ENCODE results near the gene ENO3. TPM values are rescaled to one million over a fixed set of nuclear protein-coding genes. Genes with fewer than 3 reads are reported as not detected.

ENO3 gene
- polyA plus RNA-seq, 1 of the 3 experiments (the other 2 are of a cell fraction) = 29.2 TPM

GRCh38 chr17:4958102-4958501, 7.2 kb downstream of the ENO3 start:
- Histone ChIP-seq H3K9me3 (no peaks in the 10 kb centered on the region), H4K20me1 (ENCODE audit: insufficient read depth) (no peaks in the 10 kb centered on the region), H3K9me2 (no peaks in the 10 kb centered on the region), H2AFZ (ENCODE audit: low read depth) (no peak overlapping the region), H3K27me3 (ENCODE audit: insufficient read depth) (no peaks in the 10 kb centered on the region), H3K36me3 (replicated peaks in 1 of 2; ENCODE audit: control insufficient read depth in 1 of 2, insufficient read depth in 2 of 2, low read length in 1 of 2) (peaks cover 4 to 10% of the 10 kb centered on the region in 2 experiments), H3K27ac (ENCODE audit: low read depth in 2 of 2, low read length in 1 of 2) (no peak overlapping the region), H3K4me2 (no peak overlapping the region), H3K79me2 (ENCODE audit: insufficient read depth) (no peaks in the 10 kb centered on the region), H3K9ac (no peak overlapping the region), H3F3A (replicated peaks; ENCODE audit: insufficient read depth) (peaks cover 13% of the 10 kb centered on the region), H3K4me1 (ENCODE audit: control insufficient read depth in 1 of 2, insufficient read depth in 2 of 2, low read depth in 1 of 2, low read length in 1 of 2) (peaks cover 0 to 12% of the 10 kb centered on the region in 2 experiments; a peak in 3 of 4 replicates), H3K4me3 (ENCODE audit: low read depth in 2 of 2, low read length in 1 of 2) (no peak overlapping the region)
- ChIA-PET CTCF (no interaction called here), POLR2A (no interaction called here)
- TF ChIP-seq NFIC (IDR thresholded peaks at IDR 0.05; ENCODE audit: borderline replicate concordance) = no peak
- no peak for TF ChIP-seq FOSL2 (IDR thresholded peaks at IDR 0.05; ENCODE audit: borderline replicate concordance, low read depth)
- no peak for TF ChIP-seq SMC3 (IDR thresholded peaks at IDR 0.05; ENCODE audit: low read depth, low read length)
- TF ChIP-seq GATA2 (CRISPR knock-in tag; IDR thresholded peaks at IDR 0.05) = no peak
- TF ChIP-seq RXRA (IDR thresholded peaks at IDR 0.05; ENCODE audit: borderline replicate concordance, low read depth) = no peak
- TF ChIP-seq RCOR1 (IDR thresholded peaks at IDR 0.05; ENCODE audit: low read length) = no peak
- no peak for TF ChIP-seq CHD2 (IDR thresholded peaks at IDR 0.05; ENCODE audit: low read length, partially characterized antibody)
- TF ChIP-seq REST (IDR thresholded peaks at IDR 0.05; ENCODE audit: low read depth, low read length) = no peak
- TF ChIP-seq PBX3 (IDR thresholded peaks at IDR 0.05) = no peak
- TF ChIP-seq TAF1 (IDR thresholded peaks at IDR 0.05; ENCODE audit: borderline replicate concordance, low read depth, low read length) = no peak
- WGBS (ENCODE audit: low lambda C conversion rate) = 66% methylated on average over 3 of the region's 3 CpGs
- no peak for DNase-seq

GRCh38 chr17:4959261-4959965, 8.5 kb downstream of the ENO3 start:
- Histone ChIP-seq H3K4me2 (no peak overlapping the region), H4K20me1 (ENCODE audit: insufficient read depth) (no peaks in the 10 kb centered on the region), H3F3A (replicated peaks; ENCODE audit: insufficient read depth) (peaks cover 10% of the 10 kb centered on the region), H3K27ac (ENCODE audit: low read depth in 2 of 2, low read length in 1 of 2) (no peak overlapping the region), H3K9me2 (no peaks in the 10 kb centered on the region), H3K4me1 (ENCODE audit: control insufficient read depth in 1 of 2, insufficient read depth in 2 of 2, low read depth in 1 of 2, low read length in 1 of 2) (no peaks in the 10 kb centered on the region), H3K36me3 (replicated peaks in 1 of 2; ENCODE audit: control insufficient read depth in 1 of 2, insufficient read depth in 2 of 2, low read length in 1 of 2) (peaks cover 4 to 12% of the 10 kb centered on the region in 2 experiments), H3K79me2 (ENCODE audit: insufficient read depth) (peaks cover 5% of the 10 kb centered on the region; the same call in 1 of the 2 replicates), H3K27me3 (ENCODE audit: insufficient read depth) (no peaks in the 10 kb centered on the region), H3K9me3 (no peaks in the 10 kb centered on the region), H2AFZ (ENCODE audit: low read depth) (no peak overlapping the region), H3K4me3 (ENCODE audit: low read depth in 2 of 2, low read length in 1 of 2) (no peak overlapping the region), H3K9ac (no peak overlapping the region)
- POLR2A ChIA-PET = interaction anchor here (0.6 to 0.7 kb wide), 2 partner anchors 8 kb away, joined by 3 read pairs; partner anchors contain the start of gene SPAG7
- CTCF ChIA-PET = interaction anchor here (0.7 to 1.1 kb wide), 2 partner anchors 21 to 46 kb away, joined by 3 read pairs; no protein-coding TSS in a partner anchor
- TF ChIP-seq ZBTB33 (IDR thresholded peaks at IDR 0.05; ENCODE audit: borderline replicate concordance, low read depth) = no peak
- no peak for TF ChIP-seq MAX (IDR thresholded peaks at IDR 0.05; ENCODE audit: low read depth)
- TF ChIP-seq EP300 (IDR thresholded peaks at IDR 0.05; ENCODE audit: borderline replicate concordance in 1 of 2, low read depth in 1 of 2, low read length in 1 of 2) = no peak
- TF ChIP-seq GABPA (IDR thresholded peaks at IDR 0.05; ENCODE audit: low read depth) = no peak
- TF ChIP-seq FOXM1 (IDR thresholded peaks at IDR 0.05; ENCODE audit: low read depth) = no peak
- TF ChIP-seq TAF1 (IDR thresholded peaks at IDR 0.05; ENCODE audit: borderline replicate concordance, low read depth, low read length) = no peak
- TF ChIP-seq RCOR1 (IDR thresholded peaks at IDR 0.05; ENCODE audit: low read length) = no peak
- TF ChIP-seq SMC3 (IDR thresholded peaks at IDR 0.05; ENCODE audit: low read depth, low read length) = no peak
- TF ChIP-seq USF1 (IDR thresholded peaks at IDR 0.05; ENCODE audit: borderline replicate concordance, low read depth) = no peak
- TF ChIP-seq RFX5 (IDR thresholded peaks at IDR 0.05; ENCODE audit: low read length) = no peak
- TF ChIP-seq YY1 (IDR thresholded peaks at IDR 0.05; ENCODE audit: low read depth) = no peak
- WGBS (ENCODE audit: low lambda C conversion rate) = 96% methylated on average over 13 of the region's 18 CpGs
- DNase-seq = no peak
